HuH-7 (cell line): ENCODE results near the gene LIF.
A peak's percentile ranks its signal among the peaks of the same experiment; 100 is the strongest.
"Not testable (repeated sequence)": the region's sequence is repeated elsewhere in the genome, so short reads cannot be mapped to it uniquely, and the experiment has no call there.

Source experiments
- DNase-seq: peaks from one replicate; pipeline ENCODE4 v3.0.0; 2011; ENCODE audit warnings: low spot score

The LIF gene

DNA sequence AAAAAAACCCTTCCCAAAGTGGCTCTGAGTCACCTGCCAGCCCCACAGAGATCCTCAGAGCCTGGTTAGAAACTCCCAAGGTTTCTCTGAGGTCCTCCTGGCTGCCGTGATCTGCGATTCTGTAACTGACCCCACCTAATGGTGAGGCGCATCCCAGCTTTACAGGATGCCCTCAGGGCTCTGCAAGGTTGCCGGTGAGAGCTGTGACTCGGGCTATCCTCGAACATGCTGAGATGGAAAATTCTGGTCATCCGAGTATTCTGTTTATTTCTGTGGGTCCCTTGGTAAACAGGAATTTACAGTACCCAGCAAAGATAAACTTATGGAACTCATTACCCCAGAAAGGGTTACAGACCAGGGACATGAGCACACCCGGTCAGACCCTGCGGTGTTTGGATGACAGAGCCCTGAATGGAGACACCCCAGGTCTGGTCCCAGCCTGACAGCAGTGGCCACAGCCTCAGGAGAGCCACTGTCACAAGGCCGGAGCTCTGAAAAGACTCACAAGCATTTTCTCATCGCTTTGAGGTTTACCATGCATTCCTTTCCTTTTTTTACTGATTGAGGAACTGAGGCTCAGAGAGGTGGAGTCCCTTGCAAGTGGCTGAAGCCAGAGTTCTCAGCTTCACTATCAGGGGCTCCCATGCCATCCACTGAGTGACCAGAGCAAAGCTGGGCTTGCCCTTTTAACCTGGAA is 22.2 kb downstream of the LIF start:
- no peak for DNase-seq

DNA sequence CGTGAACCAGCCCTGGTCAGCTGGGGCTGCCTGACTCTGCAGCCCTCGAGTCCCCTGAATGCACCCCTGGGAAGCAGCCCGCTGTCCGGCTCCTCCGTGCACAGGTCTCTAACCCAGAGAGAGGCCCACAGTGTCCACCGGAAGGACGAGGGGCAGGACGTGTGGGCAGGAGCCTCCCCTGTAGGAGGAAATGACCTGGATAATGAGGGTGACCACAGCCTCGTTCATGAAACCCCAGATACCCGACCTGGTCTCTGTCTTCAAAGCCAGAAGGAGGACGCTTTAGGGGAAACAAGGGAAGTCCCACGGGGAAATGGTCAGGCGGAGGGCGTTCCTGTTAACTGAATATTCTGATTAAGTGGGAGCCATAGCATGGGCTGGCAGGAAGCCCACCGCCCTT is 23.3 kb downstream of the LIF start:
- no peak for DNase-seq

DNA sequence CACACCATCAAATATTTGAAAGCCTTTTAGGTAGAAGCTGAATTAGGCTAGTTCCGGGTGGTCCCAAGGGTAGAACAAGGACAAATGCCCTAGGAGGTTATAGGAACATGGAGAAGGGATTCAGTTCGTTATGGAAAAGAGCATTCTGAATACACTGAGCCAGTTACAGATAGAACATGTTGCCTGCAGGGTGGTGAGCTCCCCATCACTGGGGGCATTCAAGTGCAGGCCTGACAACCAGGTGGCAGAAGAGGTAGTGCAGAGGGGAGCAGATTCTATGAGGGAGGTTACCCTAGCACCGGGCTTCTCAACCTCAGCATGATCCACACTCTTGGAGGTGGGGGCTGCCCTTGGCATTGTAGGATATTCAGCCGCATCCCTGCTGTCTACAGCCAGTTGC is 24.2 kb downstream of the LIF start:
- no peak for DNase-seq

DNA sequence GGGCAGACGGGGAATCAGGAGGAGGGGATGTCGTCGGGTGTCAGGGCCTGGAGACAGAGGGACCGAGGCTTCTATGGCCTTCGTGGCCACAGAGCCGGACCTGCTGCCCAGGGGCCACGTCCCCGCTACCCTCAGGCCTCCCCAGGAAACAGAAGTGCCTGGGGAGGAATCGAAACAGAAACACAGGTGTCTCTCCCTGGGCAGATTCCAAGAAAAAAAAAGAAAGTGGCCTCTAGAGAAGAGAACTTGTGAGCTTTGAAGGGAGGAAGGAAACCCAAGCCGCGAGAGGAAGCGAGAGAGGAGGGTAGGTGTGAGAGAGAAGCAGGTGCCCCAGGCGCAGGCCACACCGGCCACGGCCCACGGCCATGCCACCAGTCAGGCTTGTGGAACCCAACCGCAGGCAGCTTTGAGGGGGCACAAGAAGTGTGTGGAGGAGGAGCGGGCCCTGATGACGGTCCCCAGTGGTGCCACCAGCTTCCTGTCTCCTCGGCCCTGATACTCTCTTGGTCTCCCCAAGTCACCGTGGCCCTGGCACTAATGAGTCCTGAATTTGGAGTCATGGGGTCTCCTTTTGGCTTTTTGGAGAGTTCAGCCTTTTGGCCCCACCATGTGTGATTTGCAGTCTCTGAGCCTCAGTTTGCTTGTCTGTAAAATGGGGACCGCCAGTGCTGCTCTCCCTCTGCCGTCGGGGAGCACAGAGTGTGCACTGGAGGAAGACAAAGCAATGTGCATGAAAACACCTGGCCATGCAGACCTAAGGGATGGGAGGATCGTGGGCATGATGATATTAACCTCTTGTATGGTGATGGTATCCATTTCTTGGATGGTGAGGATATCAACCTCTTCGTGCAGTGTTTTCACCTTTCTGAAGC is 25.2 kb downstream of the LIF start:
- no peak for DNase-seq

DNA sequence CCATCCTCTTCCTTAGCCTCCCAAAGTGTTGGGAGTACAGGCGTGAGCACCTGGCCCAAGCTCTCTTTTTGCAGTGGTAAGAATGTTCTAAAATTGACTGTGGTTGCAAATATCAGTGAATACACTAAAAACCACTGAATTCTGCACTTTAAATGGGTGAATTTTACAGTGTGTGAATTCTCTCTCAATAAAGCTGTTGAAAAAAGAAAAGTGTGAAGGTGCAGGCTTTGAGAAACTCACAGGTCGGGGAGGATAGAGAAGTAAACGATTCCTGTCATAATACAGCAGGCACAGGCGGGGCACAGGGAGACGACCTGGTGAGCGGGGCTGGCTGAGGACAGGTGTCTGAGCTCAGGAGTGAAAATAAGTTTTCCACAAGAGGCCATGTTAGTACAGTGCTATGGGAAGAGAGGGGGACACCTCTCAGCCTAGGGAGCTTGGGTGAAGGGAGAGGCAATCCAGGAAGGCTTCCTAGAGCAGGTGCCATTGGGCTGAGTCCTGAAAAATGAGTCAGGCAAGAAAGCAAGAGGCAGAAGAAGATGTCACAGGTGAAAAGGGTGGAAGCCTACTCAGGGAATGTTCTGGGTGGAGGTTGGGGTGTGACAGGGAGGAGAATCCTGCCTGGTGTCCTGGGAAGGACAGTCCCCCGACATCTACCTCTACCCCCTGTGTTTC is 26.1 kb downstream of the LIF start:
- DNase-seq, result no peak

DNA sequence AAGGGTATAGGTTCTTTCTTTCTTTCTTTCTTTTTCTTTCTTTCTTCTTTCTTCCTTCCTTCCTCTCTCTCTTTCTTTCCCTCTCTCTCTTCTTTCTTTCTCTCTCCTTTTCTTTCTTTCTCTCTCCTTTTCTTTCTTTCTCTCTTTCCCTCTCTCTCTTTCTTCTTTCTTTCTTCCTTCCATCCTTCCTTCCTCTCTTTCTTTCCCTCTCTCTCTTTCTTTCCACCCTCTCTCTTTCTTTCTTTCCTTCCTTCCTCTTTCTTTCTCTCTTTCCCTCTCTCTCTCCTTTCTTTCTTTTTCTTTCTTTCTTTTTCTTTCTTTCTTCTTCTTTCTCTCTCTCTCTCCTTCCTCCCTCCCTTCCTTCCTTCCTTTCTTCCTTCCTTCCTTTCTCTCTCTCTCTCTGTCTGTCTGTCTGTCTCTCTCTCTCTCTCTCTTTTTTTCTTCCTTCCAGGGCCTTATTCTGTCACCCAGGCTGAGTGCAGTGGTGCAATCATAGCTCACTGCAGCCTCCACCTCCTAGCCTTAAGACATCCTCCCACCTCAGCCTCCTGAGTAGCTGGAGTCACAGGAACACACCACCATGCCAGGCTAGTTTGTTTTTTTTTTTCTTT is 26.8 kb downstream of the LIF start:
- no peak for DNase-seq

DNA sequence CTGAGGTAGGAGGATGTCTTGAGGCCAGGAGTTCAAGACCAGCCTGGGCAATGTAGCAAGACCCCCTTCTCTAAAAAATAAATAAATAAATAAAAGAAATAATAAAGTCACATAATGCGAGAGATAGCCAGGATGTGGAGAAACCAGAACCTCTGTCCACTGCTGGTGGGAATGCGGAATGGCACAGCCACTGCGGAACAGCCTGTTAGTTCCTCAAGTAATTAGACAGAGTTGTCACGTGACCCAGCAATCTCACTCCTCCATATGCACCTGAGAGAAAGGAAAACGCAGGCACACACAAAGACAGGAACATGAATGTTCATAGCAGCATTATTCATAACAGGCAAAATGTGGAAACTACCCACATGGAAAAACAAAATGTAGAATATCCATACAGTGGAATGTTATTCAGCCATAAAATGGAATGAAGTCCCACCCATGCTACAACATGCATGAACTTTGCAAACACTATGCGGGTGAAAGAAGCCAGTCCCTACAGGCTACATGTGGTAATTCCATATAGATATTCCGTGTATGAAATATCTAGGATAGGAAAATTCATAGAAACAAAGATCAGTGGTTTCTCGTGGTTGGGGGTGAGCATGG is 27.4 kb downstream of the LIF start:
- DNase-seq, result no peak

DNA sequence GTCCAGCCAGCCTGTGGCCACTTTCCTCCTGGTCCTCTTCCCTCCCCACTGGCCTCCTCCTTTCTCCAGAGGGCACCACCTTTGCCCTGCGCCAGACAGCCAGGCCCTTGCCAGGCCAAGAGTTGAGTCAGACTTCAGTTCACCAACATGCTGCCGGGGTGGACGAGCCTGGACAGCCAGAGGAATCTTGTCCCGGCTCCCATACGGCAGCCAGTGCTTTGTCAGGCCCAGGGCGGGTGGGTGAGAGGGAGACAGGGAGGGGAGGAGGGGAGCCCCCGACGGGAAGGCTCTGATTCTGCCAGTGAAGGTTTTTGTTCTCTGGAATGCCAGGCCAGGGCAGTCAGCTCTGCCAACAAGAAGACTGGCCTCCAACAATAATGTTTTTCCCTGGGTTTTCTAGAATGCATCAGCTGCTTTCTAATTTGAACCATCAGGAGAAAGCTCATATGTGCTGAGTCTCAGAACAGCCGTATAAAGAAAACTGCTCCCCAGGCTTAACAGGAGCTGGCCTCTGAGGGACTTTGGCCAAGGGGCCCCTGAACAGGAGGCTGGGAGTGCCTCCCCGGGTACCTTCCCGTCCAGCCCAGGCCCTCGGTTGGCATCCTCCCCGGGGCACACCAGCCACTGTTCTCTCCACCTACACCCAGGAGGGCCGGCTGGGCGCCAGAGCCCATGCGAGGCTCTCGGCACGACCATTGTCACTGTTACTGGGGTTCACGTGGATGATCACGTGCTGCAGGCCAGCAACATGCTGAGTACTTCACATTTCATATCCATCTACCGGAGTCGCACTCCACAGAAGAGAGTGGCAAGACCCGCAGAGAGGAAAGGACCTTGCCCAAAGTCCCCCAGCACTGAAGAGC is 28.6 kb downstream of the LIF start:
- no peak for DNase-seq

DNA sequence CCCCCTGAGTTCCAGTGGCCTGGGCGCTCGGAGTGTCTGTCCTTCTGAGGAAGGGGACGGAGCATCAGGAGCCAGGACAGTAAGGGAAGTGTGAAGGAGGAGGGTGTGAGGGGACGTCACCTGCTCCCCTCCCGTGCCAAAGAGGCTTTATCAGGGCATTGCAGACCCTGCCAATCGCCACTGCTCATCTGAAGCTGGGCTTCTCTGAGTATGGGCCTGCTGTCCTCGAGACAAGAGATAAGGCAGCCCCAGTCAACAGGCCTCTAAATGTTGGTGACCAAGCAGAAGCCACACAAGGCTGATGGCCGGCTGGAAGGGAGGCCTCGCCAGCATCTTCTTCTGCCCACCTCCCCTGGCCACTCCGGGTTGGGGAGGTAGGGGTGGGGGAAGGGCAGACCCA is 29.8 kb downstream of the LIF start:
- DNase-seq, result no peak

DNA sequence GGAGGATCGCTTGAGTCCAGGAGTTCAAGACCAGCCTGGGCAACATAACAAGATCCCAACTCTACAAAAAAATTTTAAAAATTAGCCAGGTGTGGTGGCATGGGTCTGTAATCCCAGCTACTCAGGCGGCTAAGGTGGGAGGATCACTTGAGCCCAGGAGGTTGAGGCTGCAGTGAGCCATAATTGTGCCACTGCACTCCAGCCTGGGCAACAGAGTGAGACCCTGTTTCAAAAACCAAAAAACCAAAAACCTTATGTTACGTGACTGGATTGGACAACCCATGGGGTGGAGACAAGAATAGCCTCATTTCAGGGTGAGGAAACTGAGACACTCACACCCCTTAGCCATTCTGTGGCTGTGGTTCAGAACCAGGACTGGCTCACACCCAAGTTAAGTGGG is 30.3 kb downstream of the LIF start:
- DNase-seq, result not testable (repeated sequence)

DNA sequence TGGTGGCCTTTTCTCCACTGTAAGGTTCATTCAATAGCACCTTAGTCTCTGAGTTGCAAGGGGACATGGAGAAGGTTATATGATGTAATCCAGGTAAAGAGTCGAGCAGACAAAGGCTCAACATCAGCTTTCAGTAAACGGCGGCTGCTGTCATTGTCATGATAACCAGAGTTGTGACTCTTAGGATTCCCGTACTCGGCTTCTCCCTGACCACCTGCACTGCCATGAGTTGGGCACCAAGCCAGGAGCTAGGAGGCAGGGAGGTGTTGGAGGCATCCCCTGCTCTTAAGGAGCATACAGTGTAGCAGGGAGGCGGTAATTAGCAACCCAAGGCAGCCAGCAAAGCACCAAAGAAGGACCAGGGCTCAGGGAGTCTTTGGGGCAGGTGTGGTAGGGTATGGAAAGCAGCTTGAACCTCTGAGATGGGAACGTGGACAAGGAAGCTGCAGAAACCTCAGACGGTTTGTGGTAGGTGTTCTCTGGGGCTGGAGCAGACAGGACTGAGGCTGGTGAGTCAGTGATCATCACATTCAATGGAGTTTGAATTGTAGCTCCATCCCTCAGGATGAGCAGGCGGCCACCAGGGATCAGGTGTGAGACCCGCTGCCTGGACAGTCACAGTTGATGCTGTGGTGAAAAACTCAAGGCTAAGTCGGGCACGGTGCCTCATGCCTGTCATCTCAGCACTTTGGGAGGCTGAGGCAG is 31.7 kb downstream of the LIF start:
- no peak for DNase-seq

DNA sequence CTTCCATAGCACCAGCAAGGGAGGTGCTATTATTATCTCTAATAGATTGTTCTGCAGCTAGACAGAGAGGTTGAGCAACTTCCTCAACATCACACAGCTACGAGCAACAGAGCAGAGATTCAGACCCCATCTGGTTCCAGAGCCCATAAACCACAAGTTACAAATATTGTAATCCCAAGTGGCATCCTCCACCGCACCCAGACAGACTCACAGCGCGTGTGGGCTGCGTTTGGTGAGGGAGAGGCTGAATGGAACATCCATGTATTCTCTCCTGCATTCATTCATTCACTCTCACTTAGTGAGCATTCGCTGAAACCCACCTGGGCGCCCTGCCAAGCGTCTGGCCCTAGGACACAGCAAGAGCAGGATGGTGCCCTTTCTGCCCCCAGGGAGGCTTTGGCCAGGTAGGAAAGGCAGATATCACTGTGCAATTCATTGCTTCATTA is 33.5 kb downstream of the LIF start:
- no peak for DNase-seq

DNA sequence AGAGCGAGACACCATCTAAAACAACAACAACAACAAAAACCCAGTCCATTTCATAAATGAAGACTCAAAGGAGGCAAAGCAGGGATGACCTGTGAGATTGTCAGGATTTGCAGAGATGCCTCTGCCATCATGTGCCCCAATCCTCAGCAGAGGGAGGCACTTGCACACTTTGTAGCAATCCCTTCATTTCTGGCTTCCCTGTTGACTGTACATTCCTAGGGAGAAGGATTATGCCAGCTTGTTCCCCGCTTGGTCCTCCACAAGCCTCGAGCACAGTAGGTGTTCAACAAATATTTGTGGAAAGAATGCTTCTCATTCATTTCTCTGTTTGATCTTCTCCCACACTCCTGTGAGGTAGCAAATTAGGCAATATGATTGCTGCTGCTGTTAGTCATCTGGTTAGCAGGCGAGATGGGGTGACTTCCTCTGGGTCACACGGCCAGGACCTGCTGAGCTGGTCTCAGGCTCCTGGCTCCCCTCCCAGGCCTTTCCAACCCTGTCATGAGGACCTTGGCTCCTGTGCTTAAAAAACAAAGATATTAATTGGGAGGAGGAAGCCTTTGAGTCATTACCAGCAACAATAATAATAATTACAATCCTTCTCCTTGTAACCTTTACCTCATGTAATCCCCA is 34.1 kb downstream of the LIF start:
- DNase-seq, result peak; percentile 69

DNA sequence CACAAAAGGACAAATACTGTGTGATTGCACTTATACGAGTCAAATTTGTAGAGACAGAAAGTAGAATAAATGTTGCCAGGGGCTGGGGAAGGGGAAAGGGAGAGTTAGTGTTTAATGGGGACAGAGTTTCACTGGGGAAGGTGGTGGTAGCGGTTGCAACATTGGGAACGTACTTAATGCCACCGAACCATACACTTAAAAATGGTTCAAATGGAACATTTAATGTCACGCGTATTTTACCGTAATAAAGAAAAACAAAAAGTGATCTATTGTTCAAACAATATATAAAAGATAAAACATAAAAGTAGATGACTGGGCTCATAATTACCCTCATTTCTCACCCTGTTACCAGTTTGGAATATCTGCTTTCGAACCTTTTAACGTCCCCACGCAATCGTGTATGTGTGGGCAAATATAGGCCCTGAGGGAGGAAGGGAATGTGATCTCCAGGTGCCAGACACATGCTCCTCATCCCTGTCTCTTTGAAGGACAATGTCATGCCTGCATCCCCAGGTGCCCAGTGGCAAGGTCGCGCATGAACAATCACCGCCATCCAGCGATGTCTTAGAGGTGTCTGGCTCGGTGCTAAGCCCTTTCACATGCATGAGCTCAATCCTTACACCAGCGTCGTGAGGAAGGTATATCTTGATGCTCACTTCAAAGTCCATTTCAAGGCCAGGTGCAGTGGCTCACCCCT is 35.3 kb downstream of the LIF start:
- no peak for DNase-seq

DNA sequence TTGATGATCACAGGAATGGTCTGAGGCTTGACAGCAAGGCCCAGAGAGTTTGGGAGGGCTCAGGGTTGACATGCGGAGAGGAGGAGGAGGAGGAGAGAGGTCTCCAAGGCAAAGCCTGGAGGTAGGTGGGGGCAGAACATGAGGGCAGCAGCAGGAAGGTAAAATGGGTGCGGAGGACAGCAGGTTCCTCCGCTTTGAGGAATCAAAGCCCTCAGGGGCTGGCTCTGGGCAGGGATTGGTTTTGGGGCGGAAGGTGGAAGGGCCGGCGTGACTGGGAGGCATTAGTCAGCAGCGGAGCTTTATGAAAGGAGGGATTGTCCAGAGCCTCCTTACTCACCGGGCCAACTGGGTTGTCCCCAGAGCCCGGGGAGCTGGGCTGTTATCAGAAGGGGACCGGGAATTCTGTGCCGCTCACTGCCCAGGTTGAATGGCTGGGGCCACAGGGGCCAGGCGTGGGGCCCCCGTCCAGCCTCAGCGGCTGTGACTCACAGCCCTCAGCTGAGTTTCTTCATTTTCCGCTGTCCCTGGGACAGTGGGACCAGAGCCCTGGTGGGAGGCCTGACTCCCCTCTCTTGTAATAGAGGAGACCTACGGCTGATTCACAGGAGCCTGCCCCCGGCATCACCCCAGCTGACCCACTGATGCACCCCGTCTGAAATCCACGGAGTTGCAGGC is 36.2 kb downstream of the LIF start:
- peak; percentile 64 for DNase-seq

DNA sequence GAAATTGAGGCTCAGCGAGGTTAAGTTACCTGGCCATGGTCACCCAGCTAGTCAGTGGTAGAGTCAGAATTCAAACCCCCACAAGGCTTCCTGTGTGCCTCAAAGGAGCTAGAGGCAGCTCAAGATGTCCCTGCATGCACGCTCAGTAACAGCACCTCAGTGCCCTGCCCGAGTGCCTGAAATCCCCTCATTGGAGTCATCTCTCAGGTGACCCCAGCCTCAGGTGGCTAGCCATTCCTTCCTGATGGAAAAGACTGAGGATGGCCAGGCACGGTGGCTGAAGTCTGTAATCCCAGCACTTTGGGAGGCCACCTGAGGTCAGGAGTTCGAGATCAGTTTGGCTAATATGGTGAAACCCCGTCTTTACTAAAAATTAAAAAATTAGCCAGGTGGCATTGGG is 36.9 kb downstream of the LIF start:
- no peak for DNase-seq

DNA sequence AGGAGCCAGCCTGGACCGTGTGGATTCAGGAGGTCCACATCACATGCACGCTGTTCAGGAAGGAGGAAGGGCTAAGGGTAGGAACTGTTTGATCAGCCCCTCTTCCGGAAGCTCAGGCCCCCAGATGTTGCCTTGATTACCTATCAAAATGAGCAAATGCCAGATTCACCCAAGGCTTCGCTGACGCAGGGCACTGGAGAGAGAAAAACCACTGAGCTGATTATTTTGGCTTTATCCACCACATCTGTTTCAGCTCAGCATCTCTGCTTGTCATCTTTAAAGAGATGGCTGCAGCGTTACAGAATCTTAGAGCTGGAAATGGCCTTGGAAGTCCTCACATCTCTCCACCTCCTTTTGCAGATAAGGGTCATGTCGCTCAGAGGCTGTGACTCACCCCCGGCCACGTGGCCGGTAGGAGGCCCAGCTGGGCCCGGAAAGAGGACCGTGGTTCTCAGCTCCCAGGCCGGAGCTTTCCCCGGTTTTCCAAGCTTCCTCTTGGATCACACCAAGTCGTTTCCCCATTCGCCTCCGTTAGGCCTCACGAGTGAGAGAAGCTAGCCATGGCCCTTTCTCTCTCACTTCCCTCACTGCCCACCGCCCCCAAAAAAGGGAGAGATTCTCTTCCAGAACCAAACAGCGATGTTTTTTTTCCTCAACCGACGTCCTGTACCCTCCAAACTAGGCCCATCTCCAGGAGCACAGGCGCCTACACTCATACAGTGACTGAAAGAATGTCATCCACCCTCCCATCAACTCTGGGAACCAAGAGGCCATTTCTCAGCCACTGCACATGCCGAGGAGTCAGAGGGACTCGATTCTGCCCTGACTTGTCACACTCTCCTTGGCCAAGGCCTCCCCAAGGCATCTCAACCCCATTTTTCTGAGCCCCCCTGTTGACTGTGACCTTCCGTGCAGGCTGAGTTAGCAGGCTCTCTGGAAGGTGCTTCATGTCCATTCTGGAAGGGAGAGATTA is 37.6 kb downstream of the LIF start:
- DNase-seq, result no peak

DNA sequence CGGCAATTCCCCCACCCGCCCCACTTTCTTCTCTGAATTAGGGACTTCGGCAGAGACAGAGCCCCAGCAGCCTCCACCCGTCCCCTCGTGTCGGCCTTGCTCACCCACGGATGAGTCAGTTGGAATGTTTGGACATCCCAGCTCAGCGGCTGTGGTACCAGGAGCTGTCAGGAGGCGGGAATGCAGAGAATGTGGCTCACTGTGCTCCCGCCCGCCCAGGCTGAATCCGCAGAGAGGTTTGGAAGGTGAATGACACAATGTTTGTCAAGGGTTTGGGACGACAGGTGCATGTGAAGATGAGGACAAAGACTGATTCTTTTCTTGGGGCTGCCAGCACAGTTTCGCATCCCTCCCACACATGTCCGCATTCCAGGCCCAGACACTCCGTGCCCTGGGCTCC is 39.6 kb downstream of the LIF start:
- no peak for DNase-seq
